Activated T-helper 1 cell treated with anti-CD3 and anti-CD28 coated beads, Interleukin-12 subunit alpha, Interleukin-12 subunit beta, Interleukin-2, Interleukin-4 antibody, amounts not matched to agents 30 ng/mL and 10 ng/mL and 1 ng/mL, durations not matched to agents 14 hours and 24 hours and 36 hours (primary cell): ENCODE measurements around the gene AKR7A3. TPM values are rescaled to one million over a fixed set of nuclear protein-coding genes. Genes with fewer than 3 reads are reported as not detected.
"Not testable (repeated sequence)": the region's sequence is repeated elsewhere in the genome, so short reads cannot be mapped to it uniquely, and the experiment has no call there.

ENCODE experiments used
- DNase-seq: peaks from one replicate; pipeline ENCODE4 v3.0.0; 2021; ENCODE audit warnings: low spot score
- H3K27ac Mint-ChIP-seq: one replicate; pipeline ENCODE4 v1.8.0; 2021; ENCODE audit warnings: mild to moderate bottlenecking, mixed read lengths
- H3K27me3 Mint-ChIP-seq: one replicate; pipeline ENCODE4 v1.8.0; 2022; ENCODE audit warnings: mild to moderate bottlenecking, moderate library complexity, mixed read lengths; ENCODE audit not compliant: insufficient read depth
- H3K36me3 Mint-ChIP-seq: one replicate; pipeline ENCODE4 v1.8.0; 2021; ENCODE audit warnings: low read depth, mixed read lengths
- H3K4me1 Mint-ChIP-seq: one replicate; pipeline ENCODE4 v1.8.0; 2021; ENCODE audit warnings: low read depth, mixed read lengths
- H3K4me3 Mint-ChIP-seq: one replicate; pipeline ENCODE4 v1.8.0; 2021; ENCODE audit warnings: mild to moderate bottlenecking, moderate library complexity, mixed read lengths
- H3K9me3 Mint-ChIP-seq: one replicate; pipeline ENCODE4 v1.8.0; 2021; ENCODE audit warnings: mixed read lengths
- intact Hi-C: fragments of 100-400 bp; cut with micrococcal nuclease; formaldehyde crosslinking; loops from one replicate; pipeline ENCODE4 v1.15.1; 2024
- total RNA-seq: library from RNA; stranded (reverse); gene quantifications from 2 replicates; pipeline ENCODE4 v1.2.3, GENCODE V29; 2022

The AKR7A3 gene
- 1.2 and 1.7 TPM in 2 replicates for total RNA-seq

GRCh38 chr1:19288324-19289241, at the start of gene AKR7A3:
Gene AKR7A3 (minus strand): TSS chr1:19288770. CDS start chr1:19288709, 61 bp downstream.
- H3K4me1 Mint-ChIP-seq, H3K27me3 Mint-ChIP-seq, intact Hi-C loops, H3K4me3 Mint-ChIP-seq, H3K36me3 Mint-ChIP-seq: not testable (repeated sequence)
- Mint-ChIP-seq H3K9me3 (peaks cover 12% of the 10 kb centered on the region), H3K27ac (peak within 1 kb of the TSS; percentile 73)
- DNase-seq: peak; percentile 34

GRCh38 chr1:19338323-19338762, 49.8 kb upstream of the AKR7A3 start:
- Mint-ChIP-seq H3K4me3 (no peak overlapping the region), H3K4me1 (peaks cover 14% of the 10 kb centered on the region), H3K27ac (no peak overlapping the region), H3K36me3 (peaks cover 18% of the 10 kb centered on the region), H3K27me3 (no peaks in the 10 kb centered on the region), H3K9me3 (no peaks in the 10 kb centered on the region)
- no peak for DNase-seq
- intact Hi-C loops: no loop called here

GRCh38 chr1:19337289-19337688, 48.7 kb upstream of the AKR7A3 start:
- Mint-ChIP-seq H3K9me3 (no peaks in the 10 kb centered on the region), H3K27ac (peak overlapping the region; percentile 58), H3K4me3 (no peak overlapping the region), H3K27me3 (no peaks in the 10 kb centered on the region), H3K4me1 (peaks cover 14% of the 10 kb centered on the region), H3K36me3 (peaks cover 15% of the 10 kb centered on the region)
- DNase-seq: no peak
- intact Hi-C loops: no loop called here

GRCh38 chr1:19336543-19336942, 48.0 kb upstream of the AKR7A3 start:
- peak overlapping the region; percentile 70 for H3K27ac Mint-ChIP-seq

GRCh38 chr1:19333587-19334354, 45.2 kb upstream of the AKR7A3 start:
- intact Hi-C loops: no loop called here
- peaks cover 11% of the 10 kb centered on the region for H3K36me3 Mint-ChIP-seq
- no peaks in the 10 kb centered on the region for H3K27me3 Mint-ChIP-seq
- peaks cover 10% of the 10 kb centered on the region for H3K4me1 Mint-ChIP-seq
- H3K27ac Mint-ChIP-seq: peak overlapping the region; percentile 29
- H3K9me3 Mint-ChIP-seq: no peaks in the 10 kb centered on the region
- no peak for DNase-seq
- H3K4me3 Mint-ChIP-seq: no peak overlapping the region

More at GRCh38 chr1:19336543-19336942, 48.0 kb upstream of the AKR7A3 start:
- no peak overlapping the region for H3K4me3 Mint-ChIP-seq
- H3K4me1 Mint-ChIP-seq: peaks cover 10% of the 10 kb centered on the region
- no peaks in the 10 kb centered on the region for H3K27me3 Mint-ChIP-seq
- H3K36me3 Mint-ChIP-seq: peaks cover 15% of the 10 kb centered on the region
- H3K9me3 Mint-ChIP-seq: no peaks in the 10 kb centered on the region
- intact Hi-C loops: no loop called here
- no peak for DNase-seq

DNA sequence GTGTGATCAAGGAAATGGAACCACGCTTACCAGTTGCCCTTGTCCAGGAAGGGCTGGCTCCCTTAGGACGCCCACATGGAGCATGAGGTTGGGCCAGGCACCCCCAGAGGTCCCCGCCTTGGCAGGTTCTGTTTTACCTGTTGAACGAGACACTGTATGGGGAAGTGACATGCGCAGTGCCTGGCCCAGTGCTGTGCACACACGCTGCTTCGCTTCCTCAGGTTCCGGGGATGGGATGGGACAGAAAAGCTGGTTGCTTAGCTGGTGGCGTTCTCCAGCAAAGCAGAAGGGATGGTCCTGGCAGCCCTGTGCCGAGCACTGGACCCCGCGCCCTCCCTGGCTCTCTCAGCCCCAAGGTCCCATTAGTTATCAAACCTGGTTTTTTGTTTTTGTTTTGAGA, 44.3 kb upstream of the AKR7A3 start:
- intact Hi-C loops: no loop called here
- Mint-ChIP-seq H3K4me1 (peaks cover 10% of the 10 kb centered on the region), H3K4me3 (no peak overlapping the region), H3K27me3 (no peaks in the 10 kb centered on the region), H3K9me3 (no peaks in the 10 kb centered on the region), H3K27ac (no peak overlapping the region), H3K36me3 (peaks cover 4% of the 10 kb centered on the region)
- DNase-seq: no peak

DNA sequence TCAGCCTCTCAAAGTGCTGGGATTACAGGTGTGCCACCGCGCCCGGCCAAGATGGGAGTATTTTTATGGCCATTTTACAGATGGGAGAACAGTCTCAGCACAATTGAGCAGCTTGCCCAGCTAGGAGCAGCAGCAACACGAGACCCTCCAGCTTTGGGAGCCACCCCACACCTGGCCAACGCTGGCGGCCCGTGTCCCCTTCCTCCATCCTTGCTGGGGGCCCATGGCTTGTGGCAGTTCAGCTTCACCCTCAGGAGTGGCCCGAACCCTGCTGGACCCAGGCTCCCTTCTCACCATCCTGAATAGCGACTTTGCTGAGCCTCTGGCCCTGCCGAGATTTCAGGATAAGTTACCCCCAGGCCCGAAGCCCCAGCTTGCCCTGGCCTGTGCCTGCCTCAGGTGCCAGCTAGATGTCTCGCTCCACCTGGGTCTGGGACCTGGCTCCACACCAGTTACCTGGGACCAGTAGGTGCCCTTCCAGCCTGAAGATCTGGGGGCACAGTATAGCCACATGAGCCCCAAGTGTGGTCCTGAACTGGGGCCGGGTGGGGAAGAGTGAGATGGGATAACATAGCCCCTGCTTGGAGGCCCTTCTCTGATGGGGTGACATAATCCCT, 42.8 kb upstream of the AKR7A3 start:
- no peaks in the 10 kb centered on the region for H3K36me3 Mint-ChIP-seq
- no peaks in the 10 kb centered on the region for H3K9me3 Mint-ChIP-seq
- no peak overlapping the region for H3K4me3 Mint-ChIP-seq
- peaks cover 3% of the 10 kb centered on the region for H3K4me1 Mint-ChIP-seq
- no peaks in the 10 kb centered on the region for H3K27me3 Mint-ChIP-seq
- H3K27ac Mint-ChIP-seq: no peak overlapping the region
- DNase-seq: no peak
- intact Hi-C loops: no loop called here

- intact Hi-C loops: no loop called here
- H3K4me1 Mint-ChIP-seq: no peaks in the 10 kb centered on the region
- no peaks in the 10 kb centered on the region for H3K27me3 Mint-ChIP-seq
- H3K4me3 Mint-ChIP-seq: no peak overlapping the region
- peak overlapping the region; percentile 29 for H3K27ac Mint-ChIP-seq
- no peak for DNase-seq
- H3K9me3 Mint-ChIP-seq: no peaks in the 10 kb centered on the region
- H3K36me3 Mint-ChIP-seq: no peaks in the 10 kb centered on the region
Measured at GRCh38 chr1:19330449-19331135, 42.0 kb upstream of the AKR7A3 start.

- H3K27ac Mint-ChIP-seq: no peak overlapping the region
- DNase-seq: no peak
- H3K4me3 Mint-ChIP-seq: no peak overlapping the region
- no peaks in the 10 kb centered on the region for H3K9me3 Mint-ChIP-seq
- H3K36me3 Mint-ChIP-seq: no peaks in the 10 kb centered on the region
- no peaks in the 10 kb centered on the region for H3K27me3 Mint-ChIP-seq
- intact Hi-C loops: no loop called here
- H3K4me1 Mint-ChIP-seq: no peaks in the 10 kb centered on the region
Measured at GRCh38 chr1:19329611-19330010, 41.0 kb upstream of the AKR7A3 start.

- no peak overlapping the region for H3K27ac Mint-ChIP-seq
- DNase-seq: no peak
- intact Hi-C loops: no loop called here
Measured at GRCh38 chr1:19329188-19329587, 40.6 kb upstream of the AKR7A3 start.

GRCh38 chr1:19328486-19328885, 39.9 kb upstream of the AKR7A3 start:
- H3K36me3 Mint-ChIP-seq: no peaks in the 10 kb centered on the region

More at GRCh38 chr1:19329188-19329587, 40.6 kb upstream of the AKR7A3 start:
- Mint-ChIP-seq H3K4me1 (no peaks in the 10 kb centered on the region), H3K27me3 (no peaks in the 10 kb centered on the region), H3K9me3 (no peaks in the 10 kb centered on the region), H3K36me3 (no peaks in the 10 kb centered on the region), H3K4me3 (no peak overlapping the region)

GRCh38 chr1:19327736-19328135, 39.2 kb upstream of the AKR7A3 start:
- Mint-ChIP-seq H3K4me3 (no peak overlapping the region), H3K27me3 (no peaks in the 10 kb centered on the region), H3K36me3 (no peaks in the 10 kb centered on the region), H3K9me3 (no peaks in the 10 kb centered on the region), H3K27ac (no peak overlapping the region), H3K4me1 (no peaks in the 10 kb centered on the region)
- intact Hi-C loops: no loop called here
- DNase-seq: no peak

More at GRCh38 chr1:19328486-19328885, 39.9 kb upstream of the AKR7A3 start:
- Mint-ChIP-seq H3K9me3 (no peaks in the 10 kb centered on the region), H3K4me1 (no peaks in the 10 kb centered on the region), H3K27me3 (no peaks in the 10 kb centered on the region), H3K4me3 (no peak overlapping the region), H3K27ac (no peak overlapping the region)
- no peak for DNase-seq
- intact Hi-C loops: no loop called here
